PC-9 (cell line): ENCODE data around the gene LRP1B.

ENCODE experiments used
- CTCF ChIP-seq: fragments of 200-600 bp; sonication (generic); conservative IDR thresholded peaks from 2 replicates; pipeline ENCODE4 v1.6.1; 2017; ENCODE audit warnings: mixed run types, antibody characterized with exemption, mild to moderate bottlenecking, moderate library complexity
- EZH2 ChIP-seq: fragments of 200-600 bp; sonication (generic); IDR thresholded peaks from 2 replicates; pipeline ENCODE4 v1.8.0; 2017; ENCODE audit warnings: antibody characterized with exemption, low read depth

GRCh38 chr2:140246058-140246457, 1884.8 kb downstream of the LRP1B start:
- no peak for TF ChIP-seq CTCF
- TF ChIP-seq EZH2 = no peak
